LHCN-M2 (cell line): ENCODE measurements around the gene TPGS1. TPM values are rescaled to one million over a fixed set of nuclear protein-coding genes. Genes with fewer than 3 reads are reported as not detected.

Experiments used
- DNase-seq: peaks from one replicate; pipeline ENCODE4 v3.0.0-alpha.2; 2012; ENCODE audit warnings: low read depth
- total RNA-seq: library from RNA; depleted of rRNA; stranded (reverse); fragments of >200 nt; gene quantifications from 2 replicates; pipeline ENCODE4 v1.2.3, GENCODE V29; 2014

TPGS1 gene
- total RNA-seq, 1 experiment from 2014 or later, result 84.8 TPM

GRCh38 chr19:518598-519231 lies 11.4 kb downstream of the TPGS1 start:
- no peak for DNase-seq

- no peak for DNase-seq
These were observed 12.2 kb downstream of the TPGS1 start for GRCh38 chr19:519449-519865.

- DNase-seq, result no peak
These were observed 15.4 kb downstream of the TPGS1 start for GRCh38 chr19:522726-523125.

GRCh38 chr19:524062-524674 lies 16.9 kb downstream of the TPGS1 start:
- DNase-seq, result peak; percentile 23

- no peak for DNase-seq
These were observed 17.7 kb downstream of the TPGS1 start for GRCh38 chr19:525029-525428.

- DNase-seq, result no peak
These were observed 18.6 kb downstream of the TPGS1 start for GRCh38 chr19:525857-526419.

GRCh38 chr19:530134-531008 lies 23.1 kb downstream of the TPGS1 start:
- DNase-seq, result no peak

GRCh38 chr19:531009-531752 lies 23.9 kb downstream of the TPGS1 start:
- DNase-seq, result peak; percentile 74

GRCh38 chr19:531753-532560 lies 24.7 kb downstream of the TPGS1 start, which contains the start of gene CDC34:
CDC34 (plus strand) TSS chr19:531760; CDS start chr19:531932, 172 bp downstream.
- DNase-seq, result no peak

GRCh38 chr19:532561-533363 lies 25.5 kb downstream of the TPGS1 start:
- DNase-seq, result peak; percentile 85

- DNase-seq, result peak; percentile 17
These were observed 26.2 kb downstream of the TPGS1 start for GRCh38 chr19:533364-534058.

- DNase-seq, result no peak
These were observed 26.8 kb downstream of the TPGS1 start for GRCh38 chr19:534088-534487.

- no peak for DNase-seq
These were observed 27.9 kb downstream of the TPGS1 start for GRCh38 chr19:535017-535835.

GRCh38 chr19:536031-536880 lies 29.0 kb downstream of the TPGS1 start:
- DNase-seq, result no peak

GRCh38 chr19:536881-537404 lies 29.6 kb downstream of the TPGS1 start:
- no peak for DNase-seq

- no peak for DNase-seq
These were observed 31.5 kb downstream of the TPGS1 start for GRCh38 chr19:538641-539428.
